GM19099 (cell line): Measurements from ENCODE around the gene ASPN.

Experiments used
- POLR2A ChIP-seq: IDR thresholded peaks from 3 replicates; pipeline ENCODE4 v1.6.1; 2011; ENCODE audit warnings: low read depth; ENCODE audit not compliant: insufficient read length; ENCODE audit errors: extremely low read depth

Gene ASPN

DNA sequence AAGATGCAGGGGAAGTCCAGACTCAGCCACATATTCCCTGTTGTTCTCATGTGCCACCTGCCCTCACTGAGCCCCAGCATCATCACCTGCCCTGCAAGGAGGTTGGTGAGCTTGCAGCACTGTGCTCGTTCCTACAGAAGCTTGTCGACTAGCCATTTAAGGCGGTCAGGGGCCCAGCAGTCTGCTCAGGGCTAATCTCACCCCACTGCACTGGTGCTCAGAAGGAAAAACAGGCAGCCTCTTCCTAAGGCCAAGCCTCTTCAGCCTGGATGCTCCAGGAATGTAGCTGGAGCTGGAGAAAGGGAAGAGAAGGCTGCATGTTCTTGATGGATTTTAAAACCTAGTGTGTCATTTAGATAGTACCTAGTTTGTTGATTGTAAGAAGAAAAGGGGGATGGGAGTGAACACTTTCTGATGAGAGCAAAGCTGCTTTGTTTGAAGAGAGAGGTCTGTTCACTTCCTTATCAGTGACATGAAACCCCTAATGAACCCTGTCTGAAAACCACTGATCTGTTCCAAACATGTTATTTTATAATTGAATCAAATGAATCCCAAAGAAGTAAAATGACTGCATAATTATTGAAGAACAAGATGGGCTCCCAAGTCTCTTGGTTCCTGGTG lies 10.6 kb upstream of the ASPN start:
- TF ChIP-seq POLR2A, result no peak

GRCh38 chr9:92488681-92489550 lies 6.6 kb upstream of the ASPN start:
- no peak for TF ChIP-seq POLR2A

- no peak for TF ChIP-seq POLR2A
Measured at GRCh38 chr9:92486371-92486770, 4.1 kb upstream of the ASPN start.

- no peak for TF ChIP-seq POLR2A
Measured at GRCh38 chr9:92484563-92484962, 2.3 kb upstream of the ASPN start.

DNA sequence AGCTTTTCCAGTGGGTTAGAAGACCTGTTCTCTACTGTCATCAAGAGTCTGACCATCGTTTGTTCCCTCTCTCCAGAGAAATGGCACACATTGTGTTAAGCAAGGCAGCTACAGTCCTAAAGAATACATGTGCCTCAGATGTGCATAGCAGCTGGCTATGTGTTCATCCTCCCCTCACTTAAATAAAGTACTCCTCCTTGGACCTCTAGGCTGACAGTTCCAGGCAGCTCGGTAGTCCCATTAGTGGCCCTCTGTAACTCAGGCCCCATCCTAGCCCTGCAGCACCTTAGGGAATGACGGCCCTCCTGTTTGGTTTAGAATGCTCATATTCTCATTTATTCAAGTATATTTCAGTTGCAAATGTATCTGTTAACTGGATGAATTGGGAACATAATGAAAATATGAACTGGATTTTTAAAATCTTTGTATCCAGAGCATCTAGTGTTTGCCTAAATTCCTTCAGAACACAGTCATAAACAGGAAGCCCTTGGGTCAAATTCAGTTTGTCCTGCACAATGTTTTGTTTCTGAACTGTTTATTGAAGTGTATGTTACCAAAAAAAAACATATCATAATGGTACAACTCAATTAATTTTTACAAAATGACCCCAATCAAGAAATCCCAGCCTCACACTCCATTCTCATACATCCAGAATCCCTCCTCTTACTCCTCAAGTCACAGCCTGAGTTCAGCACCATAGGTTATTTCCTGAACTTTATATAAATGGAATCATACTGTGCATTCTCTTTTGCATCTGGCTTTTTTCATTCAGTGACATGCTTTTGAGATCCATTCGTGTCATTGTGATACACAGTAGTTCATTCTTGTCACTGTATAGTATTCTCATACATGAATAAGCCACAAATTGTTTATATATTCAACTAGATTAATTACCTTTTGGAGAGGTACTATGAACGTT lies 1.6 kb upstream of the ASPN start:
- TF ChIP-seq POLR2A, result no peak

GRCh38 chr9:92482805-92483204 lies 499 bp upstream of the ASPN start:
- TF ChIP-seq POLR2A, result no peak

DNA sequence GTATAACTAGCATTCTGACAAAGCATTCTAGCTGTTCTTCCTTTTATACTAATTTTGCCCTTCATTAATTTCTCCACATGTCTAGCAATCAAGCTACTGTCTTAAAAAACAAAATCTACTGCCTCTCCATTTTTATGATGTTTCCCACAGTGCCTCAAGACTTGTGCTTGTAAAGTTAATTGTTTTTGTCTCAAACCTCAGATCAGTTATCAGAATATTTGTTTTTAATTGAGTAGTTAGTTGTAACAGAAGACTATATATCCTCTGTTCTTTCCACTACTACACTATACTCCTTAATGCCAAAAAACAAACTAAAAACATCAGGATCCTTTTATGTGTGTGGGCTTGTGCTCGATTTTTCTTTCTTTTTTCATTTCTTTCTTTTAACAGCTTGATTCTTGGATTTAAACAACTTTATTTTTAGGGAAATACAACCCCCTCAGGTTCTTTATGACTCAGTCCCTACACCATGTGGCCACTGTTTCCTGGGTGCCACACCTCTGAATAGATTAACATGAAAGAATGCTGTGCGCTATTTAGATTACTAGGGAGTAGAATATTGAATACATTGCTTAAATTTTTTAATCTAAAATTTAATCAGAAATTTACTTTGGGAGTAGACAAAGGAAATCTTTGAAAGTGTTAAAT lies 1.2 kb downstream of the ASPN start:
- TF ChIP-seq POLR2A, result no peak

DNA sequence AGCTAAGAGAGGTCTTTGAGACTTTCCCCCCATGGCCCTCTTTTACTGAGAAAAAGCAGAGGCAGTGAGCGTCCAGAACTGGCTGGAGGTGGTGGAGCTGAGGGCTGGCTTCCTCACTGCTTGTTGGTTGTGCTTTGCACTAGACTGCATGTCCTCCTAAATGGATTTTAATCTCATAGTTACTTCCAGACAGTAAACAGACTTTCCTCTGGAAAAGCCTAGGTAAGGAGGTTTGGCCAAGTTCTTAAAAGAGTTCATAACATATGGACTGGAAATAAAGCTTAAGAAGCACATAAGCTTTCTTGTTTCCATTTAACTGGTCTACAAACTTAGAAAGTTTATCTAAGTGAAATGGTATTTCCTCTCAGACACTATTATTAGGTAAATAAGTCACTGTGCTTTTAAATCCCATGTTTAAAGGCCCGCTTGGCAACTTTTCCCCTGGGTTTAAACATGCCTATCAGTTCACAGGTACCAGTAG lies 2.0 kb downstream of the ASPN start:
- no peak for TF ChIP-seq POLR2A

DNA sequence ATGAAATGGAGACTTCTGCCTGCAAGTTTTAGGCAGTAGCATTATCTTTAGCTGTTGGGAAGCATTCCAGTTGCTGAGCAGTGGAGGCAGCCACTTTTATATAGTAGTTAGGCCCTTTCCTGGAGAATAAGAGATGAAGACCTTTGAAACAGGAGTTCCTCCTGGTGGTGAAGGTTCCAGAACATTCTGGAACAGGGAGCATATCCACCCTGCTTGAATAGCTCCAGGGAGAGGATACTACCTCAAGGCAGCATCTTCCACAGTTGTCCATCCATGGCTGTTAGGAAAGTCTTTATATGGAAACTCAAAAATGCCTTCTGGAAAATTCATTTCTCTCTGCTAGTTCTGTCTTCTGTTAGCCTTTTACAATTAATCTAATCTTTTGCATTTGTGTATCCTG lies 3.0 kb downstream of the ASPN start:
- TF ChIP-seq POLR2A, result no peak

DNA sequence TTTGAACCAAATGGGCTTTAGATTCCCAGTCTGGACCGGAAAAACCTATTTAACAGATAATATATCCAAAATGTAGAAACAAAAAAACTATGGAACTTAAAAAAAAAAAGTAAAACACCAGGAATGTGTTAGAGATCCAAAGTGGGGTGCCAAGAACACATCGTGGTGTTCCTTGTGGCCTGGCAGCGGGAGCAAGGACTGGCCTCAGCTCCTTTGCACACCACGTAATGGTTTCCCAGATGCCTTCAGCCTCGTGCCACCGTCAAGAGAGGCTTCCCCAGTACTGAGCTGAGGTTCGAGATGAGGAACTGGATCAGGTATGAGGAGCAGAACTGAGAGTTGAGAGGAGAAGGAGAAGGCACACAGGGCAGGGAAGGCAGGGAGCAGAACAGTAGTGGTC lies 3.5 kb downstream of the ASPN start:
- TF ChIP-seq POLR2A, result no peak

- no peak for TF ChIP-seq POLR2A
Measured at GRCh38 chr9:92476962-92477361, 5.3 kb downstream of the ASPN start.

DNA sequence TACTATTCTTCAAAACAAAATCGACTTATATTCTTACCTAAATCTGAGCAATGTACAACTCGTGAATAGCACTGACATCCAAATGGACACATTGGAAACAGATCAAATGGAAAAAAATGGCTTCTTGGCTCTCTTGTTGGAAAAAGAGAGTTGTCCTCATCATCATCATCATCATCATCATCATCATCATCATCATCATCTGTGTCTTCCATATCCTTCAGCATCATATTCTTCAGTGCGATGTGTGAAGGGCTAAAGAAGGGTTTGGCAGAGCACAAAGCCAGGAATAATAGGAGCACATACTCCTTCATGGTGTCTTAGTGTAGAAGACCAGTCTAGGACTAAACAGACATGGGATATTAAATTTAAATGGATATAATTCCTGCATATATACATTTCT lies 7.7 kb downstream of the ASPN start:
- TF ChIP-seq POLR2A, result no peak

GRCh38 chr9:92468206-92468605 lies 14.1 kb downstream of the ASPN start:
- TF ChIP-seq POLR2A, result no peak

GRCh38 chr9:92467511-92467910 lies 14.8 kb downstream of the ASPN start:
- no peak for TF ChIP-seq POLR2A

DNA sequence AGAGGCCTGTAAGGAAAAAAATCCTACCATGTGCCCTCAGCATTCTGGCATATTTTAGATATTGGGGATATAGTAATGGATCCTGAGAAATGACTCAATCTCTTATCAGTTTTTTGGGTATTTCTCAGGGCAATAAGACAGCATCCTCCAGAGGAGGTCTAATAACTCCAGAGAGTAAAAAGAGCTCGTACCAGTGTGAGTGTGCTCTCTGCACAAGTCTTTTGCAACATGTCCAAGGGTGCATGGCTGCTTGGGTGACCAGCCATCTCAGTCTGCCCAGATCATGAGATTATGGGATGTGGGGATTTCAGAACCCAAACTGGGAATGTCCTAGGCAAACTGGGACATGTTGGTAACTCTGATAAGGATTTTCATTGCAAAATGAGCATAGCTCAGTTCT lies 15.3 kb downstream of the ASPN start:
- no peak for TF ChIP-seq POLR2A
